Progenitor cell of endocrine pancreas (in vitro differentiated cells): ENCODE data around the gene ALMS1. TPM values are rescaled to one million over a fixed set of nuclear protein-coding genes. Genes with fewer than 3 reads are reported as not detected.

Source experiments
- DNase-seq: peaks from one replicate; pipeline ENCODE4 v3.0.0; 2021; ENCODE audit warnings: low spot score; ENCODE audit not compliant: unreplicated experiment
- H3K27ac Mint-ChIP-seq: 2 replicates; pipeline ENCODE4 v1.8.0; 2021; ENCODE audit warnings: mild to moderate bottlenecking, moderate library complexity, mixed read lengths
- H3K27me3 Mint-ChIP-seq: 2 replicates; pipeline ENCODE4 v1.8.0; 2021; ENCODE audit warnings: mixed read lengths
- H3K36me3 Mint-ChIP-seq: 2 replicates; pipeline ENCODE4 v1.8.0; 2022; ENCODE audit warnings: mixed read lengths; ENCODE audit not compliant: insufficient read depth
- H3K4me1 Mint-ChIP-seq: 2 replicates; pipeline ENCODE4 v1.8.0; 2021; ENCODE audit warnings: low read depth, mixed read lengths
- H3K4me3 Mint-ChIP-seq: 2 replicates; pipeline ENCODE4 v1.8.0; 2021; ENCODE audit warnings: low read depth, mild to moderate bottlenecking, moderate library complexity, mixed read lengths
- H3K9me3 Mint-ChIP-seq: 2 replicates; pipeline ENCODE4 v1.8.0; 2021; ENCODE audit warnings: low read depth, mixed read lengths
- total RNA-seq: library from RNA; stranded (reverse); gene quantifications from 2 replicates; pipeline ENCODE4 v1.2.1, GENCODE V29; 2021
- TF ChIP-seq, protein P1 (sequence below): fragments of 200-600 bp; sonication (generic); IDR thresholded peaks from one replicate; pipeline ENCODE4 v1.5.0; 2021; ENCODE audit warnings: antibody characterized with exemption, mild to moderate bottlenecking; ENCODE audit not compliant: unreplicated experiment

ALMS1 gene
- total RNA-seq, 1 donor from 2014 or later: 40.8 TPM

DNA sequence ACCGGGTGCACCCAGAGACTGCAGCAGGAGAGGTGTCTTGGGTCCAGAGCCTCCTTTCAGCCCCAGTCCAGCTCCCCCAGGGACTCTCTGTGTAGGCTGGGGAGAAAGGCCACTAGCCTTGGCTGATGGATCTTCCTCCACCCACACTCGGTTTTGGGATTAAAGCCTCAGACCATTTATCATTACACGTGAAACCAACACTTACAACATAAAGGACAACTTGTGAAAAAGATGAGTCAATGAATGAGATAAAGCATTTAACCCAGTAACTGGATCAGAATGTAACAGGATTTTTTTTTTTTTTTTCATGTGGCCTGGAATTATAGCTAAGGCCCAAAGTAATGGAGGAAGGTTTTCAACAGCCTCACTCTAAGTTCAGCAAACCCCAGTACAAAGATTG lies 224.5 kb downstream of the ALMS1 start:
- Mint-ChIP-seq H3K27ac (no peak overlapping the region), H3K4me1 (peaks cover 1% of the 10 kb centered on the region), H3K36me3 (peaks cover 5% of the 10 kb centered on the region), H3K9me3 (no peaks in the 10 kb centered on the region), H3K4me3 (no peak overlapping the region), H3K27me3 (no peaks in the 10 kb centered on the region)
- TF ChIP-seq, protein P1, sequence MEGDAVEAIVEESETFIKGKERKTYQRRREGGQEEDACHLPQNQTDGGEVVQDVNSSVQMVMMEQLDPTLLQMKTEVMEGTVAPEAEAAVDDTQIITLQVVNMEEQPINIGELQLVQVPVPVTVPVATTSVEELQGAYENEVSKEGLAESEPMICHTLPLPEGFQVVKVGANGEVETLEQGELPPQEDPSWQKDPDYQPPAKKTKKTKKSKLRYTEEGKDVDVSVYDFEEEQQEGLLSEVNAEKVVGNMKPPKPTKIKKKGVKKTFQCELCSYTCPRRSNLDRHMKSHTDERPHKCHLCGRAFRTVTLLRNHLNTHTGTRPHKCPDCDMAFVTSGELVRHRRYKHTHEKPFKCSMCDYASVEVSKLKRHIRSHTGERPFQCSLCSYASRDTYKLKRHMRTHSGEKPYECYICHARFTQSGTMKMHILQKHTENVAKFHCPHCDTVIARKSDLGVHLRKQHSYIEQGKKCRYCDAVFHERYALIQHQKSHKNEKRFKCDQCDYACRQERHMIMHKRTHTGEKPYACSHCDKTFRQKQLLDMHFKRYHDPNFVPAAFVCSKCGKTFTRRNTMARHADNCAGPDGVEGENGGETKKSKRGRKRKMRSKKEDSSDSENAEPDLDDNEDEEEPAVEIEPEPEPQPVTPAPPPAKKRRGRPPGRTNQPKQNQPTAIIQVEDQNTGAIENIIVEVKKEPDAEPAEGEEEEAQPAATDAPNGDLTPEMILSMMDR: no peak
- DNase-seq: no peak

DNA sequence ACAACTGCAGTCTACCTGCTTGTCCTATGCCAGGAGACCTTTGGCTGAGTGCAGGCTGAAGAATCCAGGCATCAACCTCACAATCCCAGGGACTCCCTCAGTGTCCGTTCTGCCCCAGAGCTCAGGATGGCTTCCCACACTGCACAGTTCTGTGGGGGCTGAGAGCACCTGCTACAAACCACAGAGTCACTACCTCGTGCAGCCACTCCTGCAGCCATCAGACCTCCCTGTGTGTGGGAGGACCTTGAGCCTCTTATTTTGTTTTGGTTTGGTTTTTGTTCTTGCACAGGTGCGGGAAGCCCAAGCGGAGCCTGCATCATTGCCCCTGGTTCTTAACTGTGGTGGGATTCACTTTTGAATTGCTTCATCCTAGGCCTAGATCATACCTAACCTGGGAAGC lies 225.6 kb downstream of the ALMS1 start:
- DNase-seq: no peak
- no peak overlapping the region for H3K27ac Mint-ChIP-seq
- no peaks in the 10 kb centered on the region for H3K4me1 Mint-ChIP-seq
- H3K36me3 Mint-ChIP-seq: peaks cover 11% of the 10 kb centered on the region
- TF ChIP-seq, protein P1: no peak
- no peaks in the 10 kb centered on the region for H3K27me3 Mint-ChIP-seq
- no peaks in the 10 kb centered on the region for H3K9me3 Mint-ChIP-seq
- H3K4me3 Mint-ChIP-seq: no peak overlapping the region

DNA sequence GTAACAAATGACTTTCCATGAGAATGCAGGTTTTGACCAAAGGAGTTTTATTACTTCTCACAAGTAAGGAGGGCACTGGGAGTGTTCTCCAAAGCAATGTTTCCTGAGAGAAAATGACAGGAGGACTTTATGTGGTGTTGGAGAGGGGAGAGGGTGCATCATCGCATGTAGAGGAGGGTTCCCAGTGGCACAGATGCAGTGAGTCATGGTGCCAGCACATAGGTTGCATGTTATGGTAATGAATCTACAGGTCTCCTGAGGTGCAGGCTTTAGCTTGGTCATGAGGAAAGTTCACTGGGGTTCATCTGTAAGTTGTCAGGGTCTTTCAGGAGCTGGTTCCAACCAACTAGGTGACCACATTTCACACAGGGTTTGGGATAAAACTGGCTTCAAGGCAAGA lies 226.2 kb downstream of the ALMS1 start:
- no peaks in the 10 kb centered on the region for H3K27me3 Mint-ChIP-seq
- peak overlapping the region; percentile 8 for H3K27ac Mint-ChIP-seq
- no peak overlapping the region for H3K4me3 Mint-ChIP-seq
- TF ChIP-seq, protein P1: no peak
- peaks cover 13% of the 10 kb centered on the region for H3K36me3 Mint-ChIP-seq
- H3K4me1 Mint-ChIP-seq: peaks cover 1% of the 10 kb centered on the region
- H3K9me3 Mint-ChIP-seq: peaks cover 2% of the 10 kb centered on the region
- DNase-seq: no peak

DNA sequence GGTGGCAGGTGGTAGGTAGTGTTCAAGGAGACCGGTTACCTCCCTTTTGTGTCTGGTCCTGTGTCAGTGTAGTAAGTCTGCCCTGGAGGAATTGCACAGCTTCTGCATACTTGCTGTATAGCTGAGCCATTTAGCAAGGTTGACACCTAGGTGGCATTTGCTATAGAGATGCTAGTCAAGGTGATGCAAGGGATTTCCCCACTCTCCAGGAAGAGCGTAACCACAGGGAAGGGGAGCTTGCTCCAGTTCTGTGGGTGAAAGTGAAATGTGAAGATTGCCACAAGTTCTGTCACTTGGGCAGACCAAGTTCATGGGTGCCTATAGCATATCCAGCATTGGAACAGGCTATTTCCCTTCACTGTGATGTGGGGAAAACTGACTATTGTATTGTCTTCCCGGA lies 228.5 kb downstream of the ALMS1 start:
- H3K9me3 Mint-ChIP-seq: peaks cover 3% of the 10 kb centered on the region
- peaks cover 11% of the 10 kb centered on the region for H3K36me3 Mint-ChIP-seq
- TF ChIP-seq, protein P1: no peak
- no peak overlapping the region for H3K4me3 Mint-ChIP-seq
- H3K27me3 Mint-ChIP-seq: no peaks in the 10 kb centered on the region
- no peak overlapping the region for H3K27ac Mint-ChIP-seq
- DNase-seq: no peak
- peaks cover 5% of the 10 kb centered on the region for H3K4me1 Mint-ChIP-seq

DNA sequence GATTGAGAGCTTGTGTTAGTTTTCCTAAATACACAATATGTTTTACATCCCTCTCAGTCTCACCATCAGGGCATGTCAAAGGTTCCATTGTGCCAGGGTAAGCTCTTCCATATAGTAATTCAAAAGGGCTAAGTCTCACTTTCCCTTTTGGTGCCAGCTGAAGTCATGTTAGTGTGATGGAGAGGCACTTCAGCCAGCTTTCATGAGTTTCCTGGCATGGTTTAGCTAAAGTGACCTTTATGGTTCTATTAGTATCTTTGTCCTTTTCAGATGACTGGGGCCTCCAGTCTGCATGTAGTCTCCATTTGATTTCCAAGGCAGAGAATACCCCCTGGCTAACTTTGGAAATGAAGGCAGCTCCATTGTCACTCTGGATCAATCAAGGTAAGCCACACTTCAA lies 229.4 kb downstream of the ALMS1 start:
- Mint-ChIP-seq H3K4me3 (no peak overlapping the region), H3K27me3 (no peaks in the 10 kb centered on the region), H3K4me1 (peaks cover 6% of the 10 kb centered on the region), H3K9me3 (peaks cover 3% of the 10 kb centered on the region), H3K27ac (no peak overlapping the region), H3K36me3 (peaks cover 11% of the 10 kb centered on the region)
- no peak for DNase-seq
- TF ChIP-seq, protein P1: no peak
